Left colon (tissue), 2 donors: ENCODE measurements around the gene ZNF513. TPM values are rescaled to one million over a fixed set of nuclear protein-coding genes. Genes with fewer than 3 reads are reported as not detected.
"Not testable (repeated sequence)": the region's sequence is repeated elsewhere in the genome, so short reads cannot be mapped to it uniquely, and the experiment has no call there.

Experiments
- ATAC-seq: fragments of 200-7000 bp; cut with Tn5 transposase; one replicate; pipeline ENCODE4 v1.9.1; 2020; ENCODE audit warnings: mild to moderate bottlenecking, moderate library complexity
- DNase-seq, 2 donors: peaks; one replicate each; pipeline ENCODE4 v3.0.0-alpha.2; 2020
- intact Hi-C, 2 donors: fragments of 100-400 bp; cut with DNase I in 1 of 2; cut with micrococcal nuclease in 1 of 2; formaldehyde crosslinking; loops; one replicate each; pipeline versions ENCODE4 v1.11.2 to v1.14.0; 2022; cut with DNase I, micrococcal nuclease
- total RNA-seq, 2 donors: library from RNA; stranded (reverse); fragmentation: NEBNext Ultra II Directional; extraction: Animal tissue kit (Norgen Biotek cat#: 25700); gene quantifications; one replicate each; pipeline ENCODE4 v1.2.1, GENCODE V29; 2021
- donor health status: DM: no; HTN: no; CAD: no.
- donor health status: DM: yes; HTN: yes; CAD: no.

Gene ZNF513
- total RNA-seq, 2 donors from 2014 or later: 24.9 to 27.4 TPM

- DNase-seq (peak in 1 of 2 donors; percentile 66), ATAC-seq (peak; percentile 39)
- intact Hi-C loops: no loop called here
Observed at GRCh38 chr2:27369471-27370025, 11.0 kb downstream of the ZNF513 start.

- no peak for DNase-seq
- intact Hi-C loops: no loop called here
- ATAC-seq: peak; percentile 15
Observed at GRCh38 chr2:27363933-27364332, 16.6 kb downstream of the ZNF513 start.

DNA sequence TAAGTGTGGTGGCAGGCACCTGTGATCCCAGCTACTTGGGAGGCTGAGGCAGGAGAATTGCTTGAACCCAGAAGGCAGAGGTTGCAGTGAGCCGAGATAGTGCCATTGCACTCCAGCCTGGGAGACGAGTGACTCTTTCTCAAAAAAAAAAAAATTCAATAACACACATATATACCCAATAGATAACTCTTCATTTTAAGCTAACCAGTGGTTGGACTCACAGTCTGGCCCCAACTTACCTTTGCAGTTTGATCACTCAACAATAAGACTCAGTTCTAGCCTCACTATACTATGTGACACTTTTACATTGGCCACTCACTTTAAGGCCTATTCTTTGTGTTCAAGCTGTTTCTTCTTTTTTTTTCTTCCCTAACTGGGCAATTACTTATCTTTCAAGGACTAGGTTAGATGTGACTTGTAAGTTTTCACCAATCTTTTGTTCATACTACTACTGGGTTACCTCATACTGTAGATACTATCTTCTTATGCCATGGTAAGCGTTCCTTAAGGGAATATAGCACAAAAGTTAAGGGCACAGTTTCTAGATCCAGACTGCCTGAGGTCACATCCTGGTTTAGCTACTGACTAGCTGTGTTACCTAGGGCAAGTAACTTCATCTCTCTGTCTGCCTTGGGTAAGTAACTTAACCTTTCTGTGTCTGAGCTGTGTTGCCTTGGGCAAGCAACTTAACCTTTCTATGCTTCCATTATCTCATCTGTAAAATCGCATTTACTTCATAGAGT, 17.7 kb downstream of the ZNF513 start:
- DNase-seq: no peak
- intact Hi-C loops: no loop called here
- ATAC-seq: peak; percentile 8

GRCh38 chr2:27356382-27357181, 24.0 kb downstream of the ZNF513 start, which contains the start of gene GTF3C2:
GTF3C2 (minus strand) TSS chr2:27356764; CDS start chr2:27343554, 13,210 bp downstream.
- intact Hi-C loops: no loop called here
- peak; percentile 95 for DNase-seq
- peak; percentile 88 for ATAC-seq

DNA sequence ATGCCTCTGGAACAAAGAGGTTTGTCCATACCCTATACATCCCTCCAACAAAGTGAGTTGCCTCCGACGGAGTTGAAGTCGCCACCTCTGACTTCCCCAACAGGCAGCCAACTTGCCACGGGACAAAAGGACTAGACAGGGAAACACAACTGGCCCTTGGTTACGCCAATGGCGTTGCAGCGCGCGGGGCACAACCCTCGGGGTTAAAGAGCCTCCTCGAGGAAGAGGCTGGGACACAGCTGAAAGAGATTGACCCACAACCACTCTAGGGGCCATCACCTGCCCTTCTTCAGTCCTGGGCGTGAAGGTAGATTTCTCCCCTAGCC, 24.5 kb downstream of the ZNF513 start:
- ATAC-seq (peak; percentile 61), DNase-seq (peak; percentile 76 to 77)
- intact Hi-C loops: no loop called here

- no peak for DNase-seq
- intact Hi-C loops: no loop called here
- ATAC-seq: no peak
Observed at GRCh38 chr2:27354597-27354927, 26.0 kb downstream of the ZNF513 start.

- ATAC-seq (no peak), DNase-seq (no peak)
- intact Hi-C loops: no loop called here
Observed at GRCh38 chr2:27353762-27354596, 26.6 kb downstream of the ZNF513 start.

DNA sequence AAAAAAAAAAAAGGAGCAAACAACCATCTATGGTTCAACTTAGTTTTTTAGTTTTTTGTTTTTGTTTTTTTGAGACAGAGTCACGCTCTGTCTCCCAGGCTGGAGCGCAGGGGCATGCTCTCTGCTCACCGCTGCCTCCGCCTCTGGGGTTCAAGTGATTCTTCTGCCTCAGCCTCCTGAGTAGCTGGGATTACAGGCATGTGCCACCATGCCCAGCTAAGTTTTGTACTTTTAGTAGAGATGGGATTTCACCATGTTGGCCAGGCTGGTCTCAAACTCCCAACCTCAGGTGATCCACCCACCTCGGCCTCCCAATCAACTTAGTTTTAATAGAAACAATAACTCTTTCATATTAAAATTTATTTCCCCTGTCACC, 27.2 kb downstream of the ZNF513 start:
- intact Hi-C loops, ATAC-seq, DNase-seq: not testable (repeated sequence)

DNA sequence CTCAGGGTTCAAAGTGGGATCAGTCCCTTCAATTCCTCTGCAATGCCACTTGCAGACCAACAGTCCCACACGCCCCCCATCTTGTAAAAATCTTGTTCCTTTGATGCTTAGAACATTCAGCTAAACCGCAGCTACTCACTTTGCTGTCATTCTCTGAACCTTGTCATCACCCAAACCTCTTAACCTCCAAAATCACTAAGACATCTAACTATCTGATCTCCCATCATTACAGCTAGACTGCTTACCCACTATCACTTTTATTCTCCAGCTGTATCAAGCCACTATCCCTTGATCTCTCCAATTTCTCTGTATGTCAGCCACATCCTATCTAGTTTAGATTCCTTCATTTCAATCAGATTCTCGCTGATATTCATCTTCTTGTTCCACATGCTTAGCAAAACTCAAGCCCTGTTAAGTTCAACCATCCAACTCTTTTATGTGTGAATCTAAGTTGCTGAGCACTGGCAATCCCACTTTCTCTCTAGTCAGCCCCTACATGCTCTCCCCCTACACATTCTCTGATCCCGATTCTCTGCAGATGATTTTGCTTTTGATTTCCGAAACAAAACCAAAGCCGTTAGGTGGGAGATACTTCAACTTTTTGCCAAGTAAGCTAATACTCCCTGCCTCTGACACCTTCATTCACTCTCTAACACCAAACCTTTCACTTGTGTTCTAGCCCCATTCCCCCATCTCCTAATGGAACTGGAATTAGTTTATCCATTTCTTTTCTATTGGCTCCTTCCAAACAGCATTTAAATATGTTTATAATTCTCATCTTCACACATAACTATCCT, 28.5 kb downstream of the ZNF513 start:
- intact Hi-C loops: no loop called here
- ATAC-seq (no peak), DNase-seq (no peak)

- ATAC-seq: no peak
- no peak for DNase-seq
- intact Hi-C loops: no loop called here
Observed at GRCh38 chr2:27350106-27350693, 30.3 kb downstream of the ZNF513 start.

- intact Hi-C loops: no loop called here
- ATAC-seq (no peak), DNase-seq (no peak)
Observed at GRCh38 chr2:27347641-27348040, 32.9 kb downstream of the ZNF513 start.

GRCh38 chr2:27336173-27336572, 44.4 kb downstream of the ZNF513 start:
- DNase-seq (no peak), ATAC-seq (no peak)
- intact Hi-C loops: no loop called here

DNA sequence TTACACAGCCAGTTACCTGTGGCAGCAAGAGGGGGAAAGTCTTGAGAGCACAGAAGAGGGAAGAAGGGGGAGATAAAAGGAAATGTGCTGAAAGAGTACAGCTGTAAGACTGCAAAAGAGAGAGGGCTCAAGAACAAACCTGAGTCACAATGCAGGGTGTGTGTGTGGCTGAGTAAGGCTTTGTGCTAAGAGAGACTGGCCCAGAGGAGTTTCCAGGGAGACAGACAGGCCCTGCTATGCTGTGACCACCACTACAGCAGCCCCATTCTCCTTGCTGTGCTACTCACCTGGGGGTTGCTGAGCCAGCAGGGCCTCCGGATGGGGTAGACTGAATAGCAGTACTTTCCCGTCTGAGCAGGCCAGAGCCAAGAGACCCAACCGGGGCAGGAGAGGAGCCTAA, 45.2 kb downstream of the ZNF513 start:
- DNase-seq (no peak), ATAC-seq (no peak)
- intact Hi-C loops: no loop called here

Other genes with a start within 250 kb of the ZNF513 start
- gene PREB, start 246.1 kb downstream of the ZNF513 start, total RNA-seq: 10 to 100 TPM; 40.8 to 44.7 TPM
- not detected for gene PRR30, start 241.3 kb downstream of the ZNF513 start, total RNA-seq
- gene TCF23, start 231.7 kb downstream of the ZNF513 start, total RNA-seq: not detected
- 10 to 100 TPM; 75.3 to 98.2 TPM for gene ATRAID, start 168.7 kb downstream of the ZNF513 start, total RNA-seq
- 10 to 100 TPM; 20.6 to 30.5 TPM for gene SLC5A6, start 168.5 kb downstream of the ZNF513 start, total RNA-seq
- 10 to 100 TPM; 13.9 to 23.7 TPM for gene CAD, start 163.4 kb downstream of the ZNF513 start, total RNA-seq
- not detected for gene SLC30A3, start 117.7 kb downstream of the ZNF513 start, total RNA-seq
- not detected for gene DNAJC5G, start 105.3 kb downstream of the ZNF513 start, total RNA-seq
- gene TRIM54, start 98.3 kb downstream of the ZNF513 start, total RNA-seq: under 1 TPM in 1 of 2 donors, not detected in 1; 0.14 TPM
- under 1 TPM; 0.52 to 0.56 TPM for gene UCN, start 72.3 kb downstream of the ZNF513 start, total RNA-seq
- 10 to 100 TPM; 26.6 to 32.4 TPM for gene MPV17, start 57.6 kb downstream of the ZNF513 start, total RNA-seq
- gene GTF3C2, start 24.0 kb downstream of the ZNF513 start, total RNA-seq: 10 to 100 TPM; 50.6 to 62.5 TPM
- gene EIF2B4, start 10.4 kb downstream of the ZNF513 start, total RNA-seq: 10 to 100 TPM; 33.2 to 36.6 TPM
- 10 to 100 TPM; 85.2 to 85.5 TPM for gene SNX17, start 10.1 kb downstream of the ZNF513 start, total RNA-seq
- 10 to 100 TPM; 50.9 to 73.4 TPM for gene PPM1G, start 28.9 kb upstream of the ZNF513 start, total RNA-seq
- 10 to 100 TPM; 72.2 to 85.8 TPM for gene NRBP1, start 47.9 kb upstream of the ZNF513 start, total RNA-seq
- gene KRTCAP3, start 61.6 kb upstream of the ZNF513 start, total RNA-seq: 100 to 1,000 TPM in 1 of 2 donors, 10 to 100 TPM in 1; 90.0 to 104 TPM
- 10 to 100 TPM; 80.2 to 82.5 TPM for gene IFT172, start 109.0 kb upstream of the ZNF513 start, total RNA-seq
- 1 to 10 TPM in 1 of 2 donors, under 1 TPM in 1; 0.73 to 1.4 TPM for gene FNDC4, start 114.5 kb upstream of the ZNF513 start, total RNA-seq
- gene GCKR, start 116.1 kb upstream of the ZNF513 start, total RNA-seq: not detected
- 10 to 100 TPM; 10.7 to 14.9 TPM for gene ZNF512, start 202.3 kb upstream of the ZNF513 start, total RNA-seq
- gene CCDC121, start 248.3 kb upstream of the ZNF513 start, total RNA-seq: 1 to 10 TPM; 2.5 to 2.9 TPM
- gene GPN1, start 248.3 kb upstream of the ZNF513 start, total RNA-seq: 10 to 100 TPM; 20.7 to 24.2 TPM